GM21619 (cell line): Measurements from ENCODE around the gene EVX2.

Source experiments
- ATAC-seq: cut with Tn5 transposase; IDR thresholded peaks from one replicate; pipeline ENCODE4 v1.9.1; 2021; ENCODE audit not compliant: unreplicated experiment

EVX2 gene

DNA sequence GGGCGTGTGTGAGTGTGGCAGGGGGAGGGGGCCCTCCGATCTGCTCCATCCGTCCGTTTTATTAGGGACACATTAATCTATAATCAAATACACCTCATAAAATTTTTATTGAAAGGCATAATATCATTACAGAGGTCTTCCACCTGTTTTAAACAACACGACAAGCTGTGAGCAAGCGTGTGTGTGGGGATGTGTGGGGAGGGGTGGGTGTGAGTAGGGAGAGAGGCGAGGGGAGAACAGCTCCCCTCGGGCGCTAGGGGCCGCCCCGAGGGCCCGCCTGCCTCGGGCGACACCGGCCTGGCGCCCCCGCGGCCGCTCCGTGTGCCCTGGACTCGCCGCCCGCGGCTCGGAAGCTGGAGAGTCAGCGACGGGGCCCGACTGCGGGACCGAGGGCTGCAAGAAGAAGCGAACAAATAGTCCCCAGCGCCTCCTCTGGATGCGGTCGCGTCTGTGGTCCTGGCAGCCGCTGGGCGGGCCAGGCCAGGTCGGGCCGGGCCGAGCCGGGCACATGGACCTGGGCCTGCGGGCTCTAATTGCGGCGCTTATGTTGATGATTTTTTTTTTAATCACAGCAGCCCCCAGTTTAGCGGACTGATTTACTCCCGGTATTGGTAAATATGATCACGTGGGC is 38.4 kb upstream of the EVX2 start:
- ATAC-seq: no peak

DNA sequence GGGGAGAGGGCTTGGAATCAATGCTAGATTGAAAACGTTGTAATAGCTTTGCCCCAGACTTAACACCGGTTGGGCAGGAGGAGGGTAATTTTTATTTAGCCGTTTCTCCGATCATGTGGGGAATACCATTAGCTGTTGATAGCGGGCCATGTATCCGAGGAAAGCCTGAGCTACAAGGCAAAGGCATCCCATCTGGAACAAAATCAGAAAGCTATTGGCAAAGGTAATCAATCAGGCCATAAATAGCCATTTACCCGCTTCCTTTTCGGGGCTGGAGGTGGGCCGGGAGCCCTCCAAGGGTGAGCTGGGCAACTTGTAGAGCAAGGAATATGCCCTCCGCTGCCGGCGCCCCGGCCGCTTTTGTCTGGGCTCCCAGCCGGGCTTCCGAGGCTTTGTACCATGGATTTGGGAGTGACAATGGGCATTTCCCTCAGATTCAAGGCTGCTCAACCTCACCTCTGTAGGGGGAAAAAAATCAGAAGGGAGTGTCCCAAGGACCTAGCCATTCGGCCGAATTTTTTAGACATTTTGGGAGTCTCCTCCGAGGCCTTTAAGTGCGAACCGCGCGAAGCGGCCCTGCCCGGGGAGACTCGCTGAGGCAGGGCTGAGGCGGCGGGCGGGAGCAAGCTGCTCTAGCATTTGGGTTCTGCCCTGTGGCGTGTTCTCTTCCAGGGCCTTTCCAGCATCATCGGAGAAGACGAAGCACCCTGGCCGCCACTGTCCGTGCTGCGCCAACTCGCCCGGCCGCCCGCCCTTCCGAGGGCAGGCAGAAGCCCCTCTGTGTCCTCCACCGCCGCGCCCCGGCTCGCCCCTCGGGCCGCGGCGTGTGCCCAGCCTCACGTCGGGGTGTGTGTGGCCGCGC is 37.7 kb upstream of the EVX2 start:
- no peak for ATAC-seq

GRCh38 chr2:176120364-176121189 is 36.8 kb upstream of the EVX2 start:
- no peak for ATAC-seq

GRCh38 chr2:176118601-176119339 is 35.0 kb upstream of the EVX2 start:
- ATAC-seq: no peak

DNA sequence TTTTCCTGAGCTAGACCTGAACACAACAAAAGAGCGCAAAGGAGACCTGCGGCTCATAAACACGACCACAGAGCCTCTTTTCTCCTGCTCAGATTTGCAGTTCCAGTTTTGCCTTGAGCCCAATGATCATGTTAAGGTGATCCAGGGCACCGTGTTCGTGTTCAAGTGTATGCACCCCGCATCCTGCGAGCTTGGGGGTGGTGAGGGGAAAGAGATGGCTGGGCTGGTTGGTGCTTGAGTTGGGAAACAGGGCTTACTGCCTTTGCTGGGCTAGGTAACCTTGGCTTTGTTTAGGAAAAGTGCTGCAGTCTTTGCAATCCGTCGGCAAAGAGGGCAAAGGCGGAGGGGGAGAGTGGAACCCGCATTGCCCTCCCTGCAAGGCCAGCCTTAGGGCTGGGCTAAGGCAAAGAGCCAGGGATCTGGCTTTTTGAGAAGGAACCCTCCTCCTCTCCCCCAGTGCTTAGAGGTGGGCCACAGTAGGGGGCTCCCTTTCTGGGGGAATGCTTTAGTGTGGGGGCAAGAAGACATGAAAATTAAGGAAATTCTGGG is 34.1 kb upstream of the EVX2 start:
- ATAC-seq: no peak

DNA sequence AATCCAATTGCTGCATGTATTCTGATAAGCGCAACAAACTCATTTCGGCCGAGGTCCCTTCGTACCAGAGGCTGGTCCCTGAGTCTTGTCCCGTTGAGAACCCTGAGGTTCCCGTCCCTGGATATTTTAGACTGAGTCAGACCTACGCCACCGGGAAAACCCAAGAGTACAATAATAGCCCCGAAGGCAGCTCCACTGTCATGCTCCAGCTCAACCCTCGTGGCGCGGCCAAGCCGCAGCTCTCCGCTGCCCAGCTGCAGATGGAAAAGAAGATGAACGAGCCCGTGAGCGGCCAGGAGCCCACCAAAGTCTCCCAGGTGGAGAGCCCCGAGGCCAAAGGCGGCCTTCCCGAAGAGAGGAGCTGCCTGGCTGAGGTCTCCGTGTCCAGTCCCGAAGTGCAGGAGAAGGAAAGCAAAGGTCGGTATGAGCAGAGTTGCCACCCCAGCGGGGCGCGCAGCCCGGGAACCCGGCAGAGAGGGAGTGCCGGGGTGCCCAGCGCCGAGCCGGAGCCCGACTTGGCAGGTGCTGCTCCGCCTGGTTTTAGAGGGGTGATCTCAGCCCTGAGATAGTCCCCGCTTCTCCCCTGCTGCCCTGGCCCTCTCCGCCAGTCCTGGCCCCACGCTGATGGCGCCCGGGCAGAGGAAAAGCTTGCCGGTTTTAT is 33.5 kb upstream of the EVX2 start:
- no peak for ATAC-seq

DNA sequence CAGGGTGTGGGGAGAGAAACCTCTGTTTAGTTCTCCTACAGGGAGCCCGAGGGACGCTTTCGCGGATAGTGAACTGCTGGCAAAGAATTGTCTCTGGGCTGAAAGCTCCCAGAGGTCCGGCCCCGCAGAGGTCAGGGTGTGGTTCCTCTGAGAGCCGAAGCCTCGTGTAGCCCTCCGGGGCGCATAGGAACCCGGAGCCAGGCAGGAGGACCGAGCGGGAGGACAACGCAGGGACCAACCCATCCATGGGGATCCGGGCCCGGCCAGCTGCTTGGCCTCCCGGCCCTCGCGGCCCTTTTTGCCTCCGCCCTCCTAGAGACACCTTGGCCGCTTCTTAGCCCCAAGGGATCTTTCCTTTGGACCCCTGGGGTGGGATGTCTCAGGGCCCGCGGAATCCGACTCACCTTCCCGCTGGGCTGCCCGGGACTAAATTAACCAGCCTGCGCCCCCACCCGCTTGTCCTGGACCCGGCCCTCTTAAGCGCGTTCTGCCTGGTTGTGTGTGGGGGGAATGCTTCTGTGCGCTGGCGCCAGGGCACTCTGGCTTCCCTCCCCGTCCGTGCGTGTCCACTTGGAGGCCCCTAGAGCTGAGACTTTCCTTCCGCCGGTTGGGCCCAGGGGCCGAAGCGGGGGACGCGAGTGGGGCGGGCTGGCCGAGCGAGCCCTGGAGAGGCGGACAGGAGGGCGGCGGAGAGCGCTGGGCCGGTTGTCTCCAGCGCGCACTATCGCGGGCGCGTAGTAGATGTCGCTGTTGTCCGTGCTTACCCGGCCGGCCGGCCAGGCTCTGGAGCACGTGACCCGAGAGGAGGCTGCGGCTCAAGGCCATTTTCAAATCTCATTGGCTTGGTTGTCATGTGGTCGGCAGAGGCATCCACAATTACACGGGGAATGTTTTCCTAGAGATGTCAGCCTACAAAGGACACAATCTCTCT is 32.4 kb upstream of the EVX2 start, which contains the start of gene HOXD10:
HOXD10 (plus strand) TSS at position 896 of the 931 bp plus-strand sequence. CDS start 56 bp downstream, outside the sequence.
- no peak for ATAC-seq

DNA sequence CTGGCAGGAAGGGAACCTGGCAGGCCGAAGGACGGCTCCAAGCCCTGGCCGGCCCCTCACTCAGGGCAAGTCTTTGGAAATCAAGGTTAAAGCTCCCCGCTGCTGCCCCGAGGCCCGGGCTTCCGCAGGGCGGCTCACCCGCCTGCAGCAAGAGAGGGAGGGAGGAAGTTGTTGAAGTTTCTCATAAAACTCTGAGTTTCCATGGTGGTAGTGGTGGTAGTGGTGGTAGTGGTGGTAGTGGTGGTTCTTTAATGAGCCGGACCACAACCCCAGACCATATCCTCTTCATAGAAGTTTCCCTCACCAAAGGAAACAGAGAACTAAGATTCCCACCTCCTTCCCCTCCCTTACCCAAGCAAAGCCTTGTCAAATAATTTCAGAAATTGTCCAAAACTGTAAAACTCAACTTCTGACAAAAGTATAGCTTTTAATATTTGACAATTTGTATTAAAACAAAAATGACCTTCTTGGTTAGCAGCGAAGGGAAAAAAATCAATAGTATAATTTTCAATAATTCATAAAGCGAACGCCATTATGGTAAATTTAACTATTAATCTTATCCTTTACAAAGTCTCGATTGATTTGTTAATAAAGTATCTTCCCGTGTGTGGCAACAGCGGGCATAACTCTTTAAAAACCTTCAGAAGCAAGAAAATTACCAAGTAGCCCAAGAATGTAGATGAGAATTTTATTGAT is 31.3 kb upstream of the EVX2 start:
- ATAC-seq: no peak

GRCh38 chr2:176114120-176114929 is 30.6 kb upstream of the EVX2 start:
- ATAC-seq: no peak

DNA sequence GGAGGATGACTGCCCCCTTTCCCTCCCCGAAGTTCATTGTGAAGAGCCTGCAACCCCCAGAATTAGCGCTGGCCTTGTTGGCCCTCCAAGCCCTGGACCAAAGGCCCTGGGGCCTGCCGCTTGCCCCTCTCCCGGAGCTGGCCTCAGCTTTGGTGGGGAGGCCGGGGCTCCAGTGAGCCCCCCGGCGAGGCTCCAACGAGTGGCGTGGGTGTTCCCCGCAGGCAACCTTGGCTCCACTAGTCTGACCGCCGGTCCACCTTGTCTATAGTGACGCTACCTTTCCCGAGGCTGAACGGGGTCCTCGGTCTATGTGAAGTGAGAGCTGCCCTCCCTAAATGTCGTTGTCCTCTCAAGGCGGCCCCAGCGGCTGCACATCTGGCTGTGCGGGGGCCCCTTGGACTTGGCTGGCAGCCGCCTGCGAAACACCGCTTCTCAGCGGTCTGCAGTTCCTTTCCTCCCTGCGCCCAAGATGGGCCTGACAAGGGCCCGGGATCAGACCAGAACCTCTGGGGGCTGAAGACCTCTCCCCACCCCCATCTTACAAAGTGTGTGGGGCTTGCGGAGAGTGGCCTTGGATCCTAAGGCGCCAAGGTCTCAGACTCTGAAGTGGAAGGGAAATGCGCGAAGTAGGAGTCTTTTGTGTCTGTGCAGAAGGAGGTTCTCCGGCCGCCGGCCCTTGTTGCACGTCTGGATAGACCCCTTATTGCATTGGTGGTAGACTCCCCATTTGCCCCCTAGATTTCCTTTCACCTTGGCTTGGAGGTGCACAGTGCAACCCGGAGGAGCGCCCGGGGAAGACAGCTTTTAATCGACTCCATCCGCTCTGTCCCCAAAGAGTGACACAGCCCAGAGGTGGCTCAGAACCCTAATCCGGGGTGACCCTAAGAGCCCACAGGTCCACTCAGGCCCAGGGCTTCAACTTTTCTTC is 28.9 kb upstream of the EVX2 start:
- no peak for ATAC-seq

DNA sequence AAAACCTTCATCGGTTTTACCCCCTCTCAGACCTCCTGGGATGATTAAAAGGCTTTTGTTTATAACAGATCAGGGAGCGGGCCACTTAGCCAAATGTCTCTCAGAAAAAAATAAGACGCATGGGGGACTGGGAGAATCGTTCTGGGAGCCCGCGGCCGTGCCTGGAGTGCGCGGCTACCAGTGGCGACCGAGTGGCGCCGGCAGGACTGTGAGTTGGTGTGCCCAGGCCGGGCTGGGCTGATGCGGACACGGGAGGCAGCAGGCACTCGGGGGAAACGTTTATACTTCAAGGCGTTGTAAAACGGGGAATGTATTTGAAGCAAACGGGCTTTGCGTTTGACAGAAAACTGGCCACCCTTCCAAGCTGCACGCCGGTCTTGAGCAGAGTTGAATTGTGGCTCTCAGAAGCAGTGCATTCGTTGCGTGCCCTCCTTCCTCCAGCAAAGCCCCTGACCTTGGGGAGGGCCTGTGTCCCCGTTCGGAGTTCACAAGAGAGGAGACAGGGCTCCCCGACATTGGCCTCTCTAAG is 28.1 kb upstream of the EVX2 start:
- no peak for ATAC-seq

DNA sequence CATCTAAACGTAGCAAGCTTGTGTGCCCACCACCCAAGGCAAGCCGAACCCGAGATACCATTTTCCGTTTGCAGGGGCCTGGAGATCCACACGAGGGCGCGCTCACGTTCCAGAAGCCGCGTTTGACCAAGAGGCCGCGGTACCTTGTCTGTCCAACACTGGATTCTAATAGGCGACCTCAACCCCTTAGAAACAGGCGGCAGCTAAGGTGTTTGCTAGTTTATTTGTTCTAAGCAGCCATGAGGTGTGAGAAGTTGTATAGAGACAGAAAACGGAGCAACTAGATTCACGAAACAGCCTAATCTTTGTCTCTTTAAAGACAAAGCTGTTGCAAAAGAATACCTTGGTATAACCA is 27.5 kb upstream of the EVX2 start:
- ATAC-seq: no peak

- ATAC-seq: no peak
Measured at GRCh38 chr2:176110415-176111308, 26.9 kb upstream of the EVX2 start.

GRCh38 chr2:176109946-176110345 is 26.2 kb upstream of the EVX2 start:
- no peak for ATAC-seq

- ATAC-seq: no peak
Measured at GRCh38 chr2:176109192-176109901, 25.6 kb upstream of the EVX2 start.
